HG03378 (cell line): ENCODE results near the gene TUBB4B.

Experiments used
- ATAC-seq: cut with Tn5 transposase; IDR thresholded peaks from one replicate; pipeline ENCODE4 v1.9.1; 2021; ENCODE audit warnings: mild to moderate bottlenecking, moderate library complexity; ENCODE audit not compliant: unreplicated experiment

The TUBB4B gene

DNA sequence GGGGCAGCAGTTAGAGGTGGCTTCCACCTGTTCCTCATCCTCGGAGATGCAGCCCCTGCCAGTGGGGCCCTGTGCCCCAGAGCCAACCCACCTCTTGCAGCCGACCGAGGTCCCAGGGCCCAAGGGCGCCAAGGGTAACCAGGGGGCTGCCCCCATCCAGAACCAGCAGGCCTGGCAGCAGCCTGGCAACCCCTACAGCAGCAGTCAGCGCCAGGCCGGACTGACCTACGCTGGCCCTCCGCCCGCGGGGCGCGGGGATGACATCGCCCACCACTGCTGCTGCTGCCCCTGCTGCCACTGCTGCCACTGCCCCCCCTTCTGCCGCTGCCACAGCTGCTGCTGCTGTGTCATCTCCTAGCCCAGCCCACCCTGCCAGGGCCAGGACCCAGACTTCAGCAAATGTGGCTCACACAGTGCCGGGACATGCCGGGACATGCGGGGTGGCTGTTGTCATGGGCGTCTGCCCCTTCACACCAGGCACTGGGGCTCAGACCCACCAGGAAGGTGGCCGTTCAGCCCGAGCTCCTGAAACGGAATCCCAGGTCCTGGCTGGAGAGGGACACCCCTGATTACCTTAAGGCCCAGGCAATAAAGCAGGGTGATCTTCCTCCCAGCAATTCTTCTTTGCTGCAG lies 15.3 kb upstream of the TUBB4B start:
- no peak for ATAC-seq

DNA sequence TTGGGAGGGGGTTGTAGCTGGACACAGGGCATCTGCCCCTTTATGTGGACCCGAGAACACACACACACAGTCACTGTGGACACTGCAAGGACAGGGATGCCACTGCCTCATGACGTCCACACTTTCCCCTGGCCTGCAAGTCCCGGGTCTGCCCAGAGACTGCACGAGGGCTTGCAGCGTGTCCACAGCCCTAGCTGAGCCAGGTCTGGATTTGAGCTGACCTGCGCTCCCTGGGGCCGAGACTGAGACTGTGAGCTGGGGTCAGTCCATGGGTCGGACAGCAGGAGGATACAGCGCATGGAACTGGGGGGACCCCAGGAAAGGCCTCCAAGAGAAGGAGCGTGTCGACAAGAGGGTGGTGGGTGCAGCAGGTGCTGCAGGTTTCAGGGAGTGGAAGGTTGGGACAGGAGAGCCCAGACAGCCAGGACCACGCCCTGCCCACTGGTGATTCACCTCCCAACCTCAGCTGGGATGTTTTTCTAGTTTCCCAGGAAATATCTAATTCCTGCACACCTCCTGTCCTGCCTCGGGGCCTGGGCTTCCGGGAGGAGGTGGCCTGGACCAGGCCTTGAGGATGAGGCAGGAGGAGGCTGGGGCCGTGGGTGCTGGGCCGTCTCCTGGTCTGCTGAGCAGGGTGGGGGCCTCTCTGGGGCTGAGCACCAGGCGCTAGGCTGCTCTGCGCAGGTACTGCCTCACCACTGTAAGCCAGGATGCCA lies 14.6 kb upstream of the TUBB4B start:
- ATAC-seq = no peak

DNA sequence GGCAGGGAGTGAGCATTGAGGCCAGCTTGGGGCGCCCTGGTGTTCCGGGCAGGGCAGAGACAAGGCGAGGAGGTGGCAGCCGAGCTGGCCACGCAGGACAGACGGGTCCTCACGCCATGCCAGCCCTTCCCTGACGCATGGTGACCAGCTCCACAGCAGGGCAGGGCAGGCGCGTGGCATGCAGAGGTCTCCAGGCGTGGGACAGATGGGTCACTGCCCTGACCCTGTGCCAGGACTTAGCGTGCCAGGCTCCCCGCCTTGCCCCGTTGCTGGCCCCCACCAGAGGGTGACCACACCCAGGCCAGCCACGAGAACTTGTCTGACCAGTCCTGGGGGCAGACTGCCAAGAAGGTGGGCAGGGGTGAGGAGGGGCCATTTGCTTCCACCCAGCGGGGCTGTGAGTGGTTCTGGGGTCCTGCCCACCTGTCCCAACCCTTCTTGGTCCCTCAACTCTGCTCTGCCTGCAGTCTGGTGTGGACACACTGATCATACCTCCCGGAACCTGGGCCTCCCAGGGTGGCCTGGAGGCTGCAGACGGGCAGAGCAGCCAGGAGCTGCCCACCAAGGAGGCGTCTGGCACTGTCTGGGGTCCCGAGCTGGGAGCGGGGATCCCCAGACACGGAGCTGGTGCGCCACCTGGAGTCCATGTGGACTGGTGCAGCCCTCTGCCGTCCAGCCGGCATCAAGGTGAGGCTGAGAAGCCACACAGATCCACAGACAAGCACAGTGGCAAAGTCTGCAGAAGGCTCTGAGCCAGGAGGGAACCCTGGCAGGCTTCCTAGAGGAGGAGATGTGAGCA lies 13.8 kb upstream of the TUBB4B start, which contains the start of gene RNF224:
TSS of gene RNF224 (plus strand) at position 449 of the 799 bp plus-strand sequence. CDS start 834 bp downstream, outside the sequence.
- no peak for ATAC-seq

DNA sequence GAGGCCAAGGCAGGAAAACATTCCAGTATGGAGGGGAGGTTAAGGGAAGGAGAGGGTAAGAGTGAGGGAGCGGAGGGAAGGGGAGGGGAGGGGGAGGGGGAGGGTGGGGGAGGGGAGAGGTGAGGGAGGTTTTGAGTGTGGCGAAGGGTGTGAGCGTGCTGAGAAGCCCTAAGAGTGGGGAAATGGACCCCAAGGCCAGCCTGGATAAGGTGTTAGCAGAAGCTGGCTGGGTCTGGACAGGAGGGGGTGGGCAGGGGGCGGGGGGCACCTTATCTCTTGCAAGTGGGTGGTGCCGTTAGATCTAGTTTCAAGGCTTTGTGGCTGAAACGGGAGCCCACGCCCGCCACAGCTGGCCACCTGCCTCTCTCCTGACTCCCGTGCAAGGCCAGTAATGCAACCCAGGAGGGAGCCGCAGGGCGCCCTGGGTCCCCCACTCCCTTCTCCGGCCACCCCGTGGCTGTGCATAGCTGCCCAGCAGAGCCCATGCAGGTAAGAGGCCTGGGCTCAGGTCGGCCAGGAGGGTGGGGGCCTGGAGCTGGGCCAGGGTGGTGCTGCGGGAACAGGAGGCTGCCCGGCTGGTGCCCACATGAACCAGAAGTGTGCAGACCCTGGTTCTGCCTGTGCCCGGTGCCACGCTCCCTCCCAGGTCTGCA lies 13.1 kb upstream of the TUBB4B start:
- no peak for ATAC-seq

DNA sequence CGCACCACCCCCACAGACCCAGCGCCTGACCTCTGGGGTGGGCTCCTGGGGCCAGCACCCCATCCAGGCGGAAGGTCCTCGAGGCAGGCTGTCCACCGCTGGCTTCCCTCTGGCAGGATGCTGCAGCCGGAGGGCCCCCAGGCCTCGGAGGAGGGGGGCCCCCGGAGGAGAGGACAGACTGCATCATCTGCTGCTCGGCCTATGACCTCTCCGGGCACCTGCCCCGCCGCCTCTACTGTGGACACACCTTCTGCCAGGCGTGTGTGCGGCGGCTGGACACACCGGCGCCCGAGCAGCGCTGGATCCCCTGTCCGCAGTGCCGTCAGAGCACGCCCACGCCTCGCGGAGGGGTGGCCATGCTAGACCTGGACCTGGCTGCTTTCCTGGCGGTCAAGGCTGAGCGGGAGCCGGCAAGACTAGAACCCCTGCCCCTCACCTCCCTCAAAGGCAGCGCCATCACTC lies 12.6 kb upstream of the TUBB4B start:
- no peak for ATAC-seq

DNA sequence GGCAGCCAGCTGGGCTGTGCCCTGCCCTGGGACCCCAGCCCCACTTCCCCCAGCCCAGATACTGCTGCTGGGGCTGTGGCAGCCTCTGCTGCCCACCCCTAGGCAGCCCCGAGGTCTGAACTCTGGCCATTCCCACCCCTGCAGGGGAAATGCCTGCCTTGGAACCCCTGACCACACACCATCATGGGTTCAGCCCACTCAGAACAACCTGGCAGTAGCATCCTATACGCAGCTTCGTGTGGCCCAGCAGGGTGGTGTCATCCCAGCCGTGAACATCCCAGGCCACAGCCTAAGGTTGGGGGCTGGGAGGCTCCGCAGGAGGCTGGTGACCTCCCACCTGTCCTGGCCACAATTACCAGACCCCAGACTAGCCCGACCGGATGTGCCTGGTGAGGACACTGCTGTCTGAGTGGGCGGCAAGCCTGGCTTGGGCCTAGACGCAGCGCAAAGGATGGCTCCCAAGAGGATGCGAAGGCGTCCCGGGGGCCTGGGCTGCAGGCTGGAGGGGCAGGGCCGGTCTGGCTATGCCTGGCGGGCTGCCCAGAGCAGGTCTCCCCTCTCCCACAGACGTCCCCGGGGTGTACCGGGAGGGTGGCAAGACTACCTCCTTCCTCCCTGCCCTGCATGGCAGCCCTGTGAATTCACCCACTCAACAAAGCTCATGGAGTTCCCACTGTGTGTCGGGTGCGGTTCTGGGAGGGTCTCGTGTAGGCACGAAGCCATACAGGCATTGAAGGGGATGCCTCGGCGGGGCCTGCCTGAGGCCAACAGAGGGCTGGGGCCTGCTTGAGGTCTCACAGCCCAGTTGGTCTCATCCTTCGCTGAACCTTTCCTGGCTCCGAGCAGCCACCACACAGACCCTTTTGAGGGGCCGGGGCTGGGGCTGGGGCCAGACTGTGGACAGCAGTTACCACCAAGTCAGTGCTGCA lies 11.9 kb upstream of the TUBB4B start:
- ATAC-seq = no peak

DNA sequence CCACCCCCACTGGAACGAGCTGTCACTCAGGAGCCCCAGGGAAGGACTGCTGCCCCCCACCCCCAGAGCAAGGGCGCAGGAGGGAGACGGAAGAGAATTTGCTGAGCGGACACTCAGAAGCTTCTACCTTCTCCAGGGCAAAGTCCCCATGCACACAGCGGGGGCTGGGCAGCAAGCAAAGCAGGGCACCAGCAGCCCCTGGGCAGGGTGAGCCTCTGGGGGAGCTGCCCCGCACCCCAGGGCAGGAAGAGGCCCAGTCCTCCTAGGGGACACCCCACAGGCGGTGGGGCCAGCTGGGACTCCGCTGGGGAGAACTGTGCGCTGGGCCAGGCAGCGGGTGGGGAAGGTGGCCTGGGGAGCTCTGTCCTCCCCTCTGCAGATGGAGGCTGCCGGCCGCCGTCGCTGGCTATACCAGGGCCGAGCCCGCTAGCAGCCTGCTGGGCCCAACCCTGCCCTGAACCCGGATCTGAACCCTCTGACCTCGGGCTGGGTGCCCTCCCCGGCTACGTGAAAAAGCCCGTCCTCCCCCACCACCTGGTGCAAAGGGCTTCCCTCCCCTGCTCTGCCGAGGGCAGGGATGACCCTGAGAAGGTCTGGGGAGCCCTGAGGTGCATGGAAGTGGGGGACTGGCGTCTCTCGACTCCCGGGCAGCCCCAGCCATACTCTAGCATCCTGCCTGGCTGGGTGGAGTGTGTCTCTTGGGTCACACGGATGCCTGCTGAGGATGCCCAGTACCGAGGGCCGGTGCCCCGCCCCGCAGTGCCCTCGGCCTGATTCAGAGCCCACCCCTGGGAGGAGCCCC lies 11.0 kb upstream of the TUBB4B start:
- no peak for ATAC-seq

DNA sequence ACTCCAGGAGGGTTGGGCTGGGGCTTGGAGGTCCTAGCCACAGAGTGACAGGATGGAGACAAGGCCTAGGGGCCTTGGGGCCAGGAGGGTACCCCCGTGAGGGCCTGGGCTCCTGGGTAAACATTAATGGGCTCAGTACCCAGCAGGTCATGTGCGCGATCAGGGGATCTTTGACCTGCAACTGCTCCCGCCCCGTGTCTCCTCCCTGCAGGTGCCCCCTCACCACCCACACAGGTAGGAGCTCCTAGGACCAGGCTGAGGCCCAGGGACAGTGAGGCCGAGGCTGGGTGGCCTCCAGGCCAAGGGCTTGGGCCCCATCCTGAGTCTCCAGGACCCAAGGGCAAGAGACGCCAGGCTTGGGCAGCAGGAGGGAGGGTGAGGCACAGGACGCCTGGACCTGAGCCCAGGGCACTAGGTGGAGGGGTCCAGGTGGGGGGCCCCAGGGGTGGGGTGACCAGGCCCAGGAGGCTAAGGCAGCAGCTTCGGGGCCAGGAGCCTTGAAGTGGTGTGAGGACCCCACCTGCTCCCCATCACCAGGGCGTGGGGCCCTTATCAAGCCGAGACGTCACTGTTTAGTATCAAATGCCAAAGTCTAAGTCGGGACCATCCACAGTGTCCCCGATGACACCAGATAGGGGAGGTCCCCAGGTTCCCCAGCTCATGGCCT lies 10.2 kb upstream of the TUBB4B start, which contains the start of gene SLC34A3:
TSS of gene SLC34A3 (plus strand) at position 197 of the 667 bp plus-strand sequence. CDS start 802 bp downstream, outside the sequence.
- no peak for ATAC-seq

DNA sequence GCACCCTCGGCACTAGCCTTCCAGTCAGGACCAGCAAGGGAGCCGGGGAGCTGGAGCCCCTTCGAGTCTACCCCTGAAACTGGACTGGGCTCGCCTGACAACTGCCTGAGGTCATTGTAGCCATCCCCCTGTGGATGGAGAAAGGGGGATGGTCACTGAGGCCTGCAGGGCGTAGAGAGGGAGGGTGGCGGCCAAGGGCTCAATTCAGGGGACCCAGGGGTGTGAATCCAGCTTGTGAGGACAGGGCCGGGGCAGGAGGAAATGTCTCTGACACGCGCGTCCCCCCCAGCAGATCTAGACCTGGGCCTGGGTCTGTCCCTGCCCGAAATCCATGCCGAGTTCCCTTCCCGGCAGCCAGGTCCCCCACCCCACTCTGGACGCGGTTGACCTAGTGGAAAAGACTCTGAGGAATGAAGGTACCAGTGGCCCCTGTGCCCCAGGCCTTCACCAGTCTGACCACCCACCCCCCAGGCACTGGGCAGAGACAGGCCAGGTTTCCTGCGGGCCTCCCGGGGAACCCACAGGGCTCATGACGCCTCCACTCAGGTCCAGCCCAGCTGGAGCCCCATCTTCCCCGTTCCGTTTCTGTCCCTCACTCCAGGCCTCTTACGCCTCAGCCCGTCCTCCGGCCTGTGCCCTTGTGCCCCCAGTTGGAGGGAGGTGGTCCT lies 9.6 kb upstream of the TUBB4B start:
- ATAC-seq = no peak

DNA sequence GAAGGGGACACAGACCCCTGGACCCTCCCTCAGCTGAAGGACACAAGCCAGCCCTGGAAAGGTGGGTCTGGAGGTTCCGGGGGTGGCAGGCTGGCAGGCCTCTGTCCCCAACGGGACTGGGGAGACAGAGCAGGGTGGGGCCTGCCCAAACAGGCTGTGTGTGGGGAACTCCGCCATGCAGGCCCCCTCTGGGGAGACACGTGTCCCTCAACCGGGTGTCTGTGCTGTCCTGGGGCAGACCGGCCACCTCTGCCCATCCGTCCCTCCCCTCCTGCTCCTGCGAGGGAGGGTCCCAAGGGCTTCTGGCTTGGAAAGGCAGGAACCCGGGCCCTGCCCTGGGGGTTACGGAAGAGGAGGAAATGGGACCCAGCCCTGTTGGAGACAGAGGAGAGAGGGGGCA lies 9.0 kb upstream of the TUBB4B start:
- no peak for ATAC-seq

DNA sequence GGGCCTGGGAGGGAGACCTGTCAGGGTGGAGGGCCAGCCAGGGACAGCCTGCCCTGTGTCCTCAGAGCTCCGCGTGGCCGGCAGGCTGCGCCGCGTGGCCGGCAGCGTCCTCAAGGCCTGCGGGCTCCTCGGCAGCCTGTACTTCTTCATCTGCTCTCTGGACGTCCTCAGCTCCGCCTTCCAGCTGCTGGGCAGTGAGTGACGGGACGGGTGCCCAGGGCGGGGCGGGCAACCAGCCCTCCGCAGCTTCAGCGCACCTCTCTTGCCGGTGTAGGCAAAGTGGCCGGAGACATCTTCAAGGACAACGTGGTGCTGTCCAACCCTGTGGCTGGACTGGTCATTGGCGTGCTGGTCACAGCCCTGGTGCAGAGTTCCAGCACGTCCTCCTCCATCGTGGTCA lies 8.6 kb upstream of the TUBB4B start:
- no peak for ATAC-seq

DNA sequence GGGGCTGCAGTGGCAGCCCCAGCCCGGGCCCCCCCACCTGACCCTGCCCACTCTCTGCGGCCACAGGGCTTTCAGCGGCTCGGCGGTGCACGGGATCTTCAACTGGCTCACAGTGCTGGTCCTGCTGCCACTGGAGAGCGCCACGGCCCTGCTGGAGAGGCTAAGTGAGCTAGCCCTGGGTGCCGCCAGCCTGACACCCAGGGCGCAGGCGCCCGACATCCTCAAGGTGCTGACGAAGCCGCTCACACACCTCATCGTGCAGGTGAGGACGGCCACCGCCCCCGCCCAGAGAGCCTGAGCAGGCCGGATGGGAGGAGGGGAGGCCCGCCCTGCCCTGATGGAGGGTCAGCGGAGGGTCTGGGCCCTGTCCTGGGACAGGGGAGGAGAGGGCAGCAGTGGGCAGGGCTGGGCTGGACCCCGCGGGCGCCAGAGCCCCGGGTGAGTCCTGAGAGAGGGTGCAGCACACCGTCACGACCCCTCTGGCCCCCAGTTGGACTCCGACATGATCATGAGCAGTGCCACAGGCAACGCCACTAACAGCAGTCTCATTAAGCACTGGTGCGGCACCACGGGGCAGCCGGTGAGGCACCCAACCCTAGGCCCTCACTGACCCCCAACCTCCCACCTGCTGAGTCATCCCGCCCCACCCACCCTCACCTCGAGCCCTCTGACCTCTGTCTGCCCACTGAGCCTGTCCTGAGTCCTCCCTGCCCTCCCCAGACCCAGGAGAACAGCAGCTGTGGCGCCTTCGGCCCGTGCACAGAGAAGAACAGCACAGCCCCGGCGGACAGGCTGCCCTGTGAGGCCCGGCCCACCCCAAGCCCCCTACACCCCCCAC lies 7.7 kb upstream of the TUBB4B start:
- no peak for ATAC-seq

DNA sequence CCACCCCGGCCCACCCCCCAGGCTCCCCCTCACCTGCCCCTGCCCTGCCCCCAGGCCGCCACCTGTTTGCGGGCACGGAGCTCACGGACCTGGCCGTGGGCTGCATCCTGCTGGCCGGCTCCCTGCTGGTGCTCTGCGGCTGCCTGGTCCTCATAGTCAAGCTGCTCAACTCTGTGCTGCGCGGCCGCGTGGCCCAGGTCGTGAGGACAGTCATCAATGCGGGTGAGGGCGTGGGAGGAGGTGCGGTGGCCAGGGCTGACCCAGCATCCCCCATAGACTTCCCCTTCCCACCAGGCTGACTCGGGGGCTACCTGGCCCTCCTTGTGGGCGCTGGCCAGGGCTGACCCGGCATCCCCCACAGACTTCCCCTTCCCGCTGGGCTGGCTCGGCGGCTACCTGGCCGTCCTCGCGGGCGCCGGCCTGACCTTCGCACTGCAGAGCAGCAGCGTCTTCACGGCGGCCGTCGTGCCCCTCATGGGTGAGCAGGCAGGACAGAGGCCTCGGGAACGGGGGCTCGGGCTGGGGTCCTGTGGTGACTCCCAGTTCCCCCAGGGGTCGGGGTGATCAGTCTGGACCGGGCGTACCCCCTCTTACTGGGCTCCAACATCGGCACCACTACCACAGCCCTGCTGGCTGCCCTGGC lies 6.9 kb upstream of the TUBB4B start:
- ATAC-seq = no peak

DNA sequence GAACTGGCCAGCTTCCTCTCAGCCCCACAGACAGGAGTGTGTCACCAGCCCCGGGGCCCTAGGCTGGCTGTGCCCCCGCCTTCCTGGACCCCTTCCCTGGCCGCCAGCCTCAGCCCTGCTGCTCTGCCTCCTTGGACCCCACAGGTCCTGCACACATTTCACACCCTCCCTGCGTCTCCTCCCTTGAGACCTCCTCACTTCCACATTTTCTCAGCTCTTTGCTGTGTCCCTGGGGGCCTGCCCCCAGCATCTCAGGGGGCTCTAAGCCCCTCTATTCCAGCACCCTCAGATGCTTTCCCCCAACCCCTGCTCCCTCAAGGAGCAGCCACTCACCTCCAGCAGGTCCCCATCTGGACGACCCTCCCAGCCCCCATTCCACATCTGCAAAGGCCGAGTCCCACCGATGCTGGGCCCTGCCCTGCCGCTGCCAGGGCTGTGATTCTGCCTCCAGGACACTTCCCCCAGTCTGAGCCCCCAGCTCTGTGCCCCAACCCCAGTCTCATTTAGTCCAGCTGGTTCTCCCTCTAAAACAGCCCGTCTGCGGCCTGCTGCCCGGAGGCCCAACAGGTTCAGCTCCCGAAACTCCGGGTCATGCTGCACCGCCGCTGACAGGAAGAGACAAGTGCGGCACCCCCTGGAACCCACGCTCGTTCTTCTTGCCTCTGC lies 6.2 kb upstream of the TUBB4B start:
- ATAC-seq = no peak

DNA sequence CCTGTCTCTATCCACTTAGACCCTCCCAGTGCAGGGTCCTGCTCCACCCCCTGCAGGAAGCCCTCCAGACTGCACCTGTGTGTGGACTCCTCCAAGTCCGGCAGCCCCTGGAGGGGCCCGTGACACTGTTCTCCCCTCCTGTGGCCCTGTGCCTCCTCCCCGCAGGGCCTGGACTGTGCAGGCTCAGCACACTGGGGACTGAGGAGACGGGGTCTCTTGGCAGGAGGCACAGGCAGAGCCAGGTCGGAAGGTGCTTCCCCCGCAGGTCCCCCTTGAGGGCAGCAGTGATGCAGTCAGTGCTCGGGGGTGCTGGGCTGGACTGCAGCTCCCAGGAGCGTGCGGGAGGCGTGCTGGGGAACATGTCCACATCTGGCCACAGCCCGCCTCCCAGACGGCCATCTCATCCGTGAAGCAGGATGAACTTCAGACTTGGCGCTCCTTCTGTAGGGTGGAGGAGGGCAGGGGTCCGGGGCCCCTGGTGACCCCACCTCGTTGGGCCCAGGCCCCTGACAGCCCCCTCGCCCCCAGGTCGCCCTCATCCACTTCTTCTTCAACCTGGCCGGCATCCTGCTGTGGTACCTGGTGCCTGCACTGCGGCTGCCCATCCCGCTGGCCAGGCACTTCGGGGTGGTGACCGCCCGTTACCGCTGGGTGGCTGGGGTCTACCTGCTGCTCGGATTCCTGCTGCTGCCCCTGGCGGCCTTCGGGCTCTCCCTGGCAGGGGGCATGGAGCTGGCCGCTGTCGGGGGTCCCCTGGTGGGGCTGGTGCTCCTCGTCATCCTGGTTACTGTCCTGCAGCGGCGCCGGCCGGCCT lies 5.5 kb upstream of the TUBB4B start:
- ATAC-seq = no peak
